HG02884 (cell line): ENCODE results near the gene MBD3L1.
A peak's percentile ranks its signal among the peaks of the same experiment; 100 is the strongest.

ENCODE experiments used
- ATAC-seq: cut with Tn5 transposase; IDR thresholded peaks from one replicate; pipeline ENCODE4 v1.9.1; 2021; ENCODE audit warnings: mild to moderate bottlenecking, moderate library complexity; ENCODE audit not compliant: unreplicated experiment

Gene MBD3L1

GRCh38 chr19:8832132-8833021 lies at the start of gene MBD3L1, which contains the start of gene ZNF558:
Gene MBD3L1, plus strand, starts transcription at chr19:8832377. Its CDS starts 10,302 bp downstream, at chr19:8842679.
Gene ZNF558, minus strand, starts transcription at chr19:8832304. Its CDS starts 9,645 bp downstream, at chr19:8822659.
- ATAC-seq: peak; percentile 86

- ATAC-seq: no peak
Measured at GRCh38 chr19:8794823-8795222, 37.4 kb upstream of the MBD3L1 start.

- no peak for ATAC-seq
Measured at GRCh38 chr19:8806661-8807060, 25.5 kb upstream of the MBD3L1 start.

- no peak for ATAC-seq
Measured at GRCh38 chr19:8811315-8812172, 20.6 kb upstream of the MBD3L1 start.

GRCh38 chr19:8814176-8814575 lies 18.0 kb upstream of the MBD3L1 start:
- ATAC-seq: no peak

GRCh38 chr19:8815780-8816179 lies 16.4 kb upstream of the MBD3L1 start:
- no peak for ATAC-seq

GRCh38 chr19:8820234-8820633 lies 11.9 kb upstream of the MBD3L1 start:
- no peak for ATAC-seq

GRCh38 chr19:8821748-8822241 lies 10.4 kb upstream of the MBD3L1 start:
- no peak for ATAC-seq

- no peak for ATAC-seq
Measured at GRCh38 chr19:8826371-8826770, 5.8 kb upstream of the MBD3L1 start.

GRCh38 chr19:8827277-8827676 lies 4.9 kb upstream of the MBD3L1 start:
- ATAC-seq: no peak

GRCh38 chr19:8831373-8831772 lies 804 bp upstream of the MBD3L1 start:
- ATAC-seq: no peak

GRCh38 chr19:8831832-8832131 lies 395 bp upstream of the MBD3L1 start:
- ATAC-seq: no peak

- no peak for ATAC-seq
Measured at GRCh38 chr19:8835446-8835845, 3.3 kb downstream of the MBD3L1 start.

- ATAC-seq: no peak
Measured at GRCh38 chr19:8835877-8836276, 3.7 kb downstream of the MBD3L1 start.

- ATAC-seq: no peak
Measured at GRCh38 chr19:8840708-8841107, 8.5 kb downstream of the MBD3L1 start.

- no peak for ATAC-seq
Measured at GRCh38 chr19:8846819-8847218, 14.6 kb downstream of the MBD3L1 start.

GRCh38 chr19:8849232-8849631 lies 17.1 kb downstream of the MBD3L1 start:
- no peak for ATAC-seq

- ATAC-seq: no peak
Measured at GRCh38 chr19:8850488-8850887, 18.3 kb downstream of the MBD3L1 start.

GRCh38 chr19:8858260-8858659 lies 26.1 kb downstream of the MBD3L1 start:
- ATAC-seq: no peak

GRCh38 chr19:8866344-8866743 lies 34.2 kb downstream of the MBD3L1 start:
- ATAC-seq: no peak

GRCh38 chr19:8877854-8878705 lies 45.9 kb downstream of the MBD3L1 start:
- ATAC-seq: no peak
